Measurements from ENCODE around the gene DIP2C.

DNA sequence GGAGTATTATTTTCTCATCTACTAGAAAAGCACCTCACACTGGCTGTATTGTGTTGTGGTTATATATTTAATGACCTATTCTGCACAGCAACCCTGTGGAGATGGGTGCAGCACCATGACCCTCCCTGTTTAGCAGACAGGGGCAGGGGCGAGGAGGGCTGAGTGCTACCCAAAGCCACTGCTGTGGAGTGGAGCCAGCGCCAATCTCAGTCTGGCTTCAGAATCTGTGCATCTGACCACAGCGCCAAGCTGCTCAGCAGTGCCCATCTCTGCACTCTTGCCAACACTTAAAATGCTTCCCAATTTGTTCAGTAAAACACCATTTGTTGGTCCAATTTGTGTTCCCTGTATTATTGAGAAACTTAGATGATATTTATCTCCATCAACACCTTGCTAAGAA lies 315.1 kb downstream of the DIP2C start:
- TF ChIP-seq, protein P1, sequence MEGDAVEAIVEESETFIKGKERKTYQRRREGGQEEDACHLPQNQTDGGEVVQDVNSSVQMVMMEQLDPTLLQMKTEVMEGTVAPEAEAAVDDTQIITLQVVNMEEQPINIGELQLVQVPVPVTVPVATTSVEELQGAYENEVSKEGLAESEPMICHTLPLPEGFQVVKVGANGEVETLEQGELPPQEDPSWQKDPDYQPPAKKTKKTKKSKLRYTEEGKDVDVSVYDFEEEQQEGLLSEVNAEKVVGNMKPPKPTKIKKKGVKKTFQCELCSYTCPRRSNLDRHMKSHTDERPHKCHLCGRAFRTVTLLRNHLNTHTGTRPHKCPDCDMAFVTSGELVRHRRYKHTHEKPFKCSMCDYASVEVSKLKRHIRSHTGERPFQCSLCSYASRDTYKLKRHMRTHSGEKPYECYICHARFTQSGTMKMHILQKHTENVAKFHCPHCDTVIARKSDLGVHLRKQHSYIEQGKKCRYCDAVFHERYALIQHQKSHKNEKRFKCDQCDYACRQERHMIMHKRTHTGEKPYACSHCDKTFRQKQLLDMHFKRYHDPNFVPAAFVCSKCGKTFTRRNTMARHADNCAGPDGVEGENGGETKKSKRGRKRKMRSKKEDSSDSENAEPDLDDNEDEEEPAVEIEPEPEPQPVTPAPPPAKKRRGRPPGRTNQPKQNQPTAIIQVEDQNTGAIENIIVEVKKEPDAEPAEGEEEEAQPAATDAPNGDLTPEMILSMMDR (conservative IDR thresholded peaks at IDR 0.05), result no peak
- TF ChIP-seq ZFX (IDR thresholded peaks at IDR 0.05), result no peak
